ENCODE data around the gene TIA1. TPM values are rescaled to one million over a fixed set of nuclear protein-coding genes. Genes with fewer than 3 reads are reported as not detected.
"Not testable (repeated sequence)": the region's sequence is repeated elsewhere in the genome, so short reads cannot be mapped to it uniquely, and the experiment has no call there.

TIA1 gene
- polyA plus RNA-seq, 1 donor from 2014 or later, result 1,297 TPM

GRCh38 chr2:70187170-70187569 is 61.3 kb downstream of the TIA1 start:
- not testable (repeated sequence) for H3K9ac ChIP-seq (ENCODE audit: low read length); H3K27me3 ChIP-seq (ENCODE audit: insufficient read depth, low read depth, low read length); H3K9me2 ChIP-seq (ENCODE audit: insufficient read depth, low read length); H3F3A ChIP-seq (ENCODE audit: insufficient read depth, low read length, poor library complexity, severe bottlenecking); H3K79me2 ChIP-seq (replicated peaks; ENCODE audit: insufficient read depth, low read length); H4K20me1 ChIP-seq (ENCODE audit: insufficient read depth); H2AFZ ChIP-seq (ENCODE audit: low read depth, low read length); H3K9me3 ChIP-seq (ENCODE audit: low read length); H3K27ac ChIP-seq (ENCODE audit: low read length); H3K36me3 ChIP-seq (ENCODE audit: insufficient read depth, low read length); H3K4me2 ChIP-seq (ENCODE audit: low read length); H3K4me3 ChIP-seq (ENCODE audit: low read length)

GRCh38 chr2:70182689-70183088 is 65.7 kb downstream of the TIA1 start:
- Histone ChIP-seq H3K4me2 (ENCODE audit: low read length) (no peak overlapping the region), H3K79me2 (replicated peaks; ENCODE audit: insufficient read depth, low read length) (no peaks in the 10 kb centered on the region), H4K20me1 (ENCODE audit: insufficient read depth) (no peaks in the 10 kb centered on the region)

More at GRCh38 chr2:70182689-70183088, 65.7 kb downstream of the TIA1 start:
- TF ChIP-seq EZH2 (IDR thresholded peaks at IDR 0.05; ENCODE audit: borderline replicate concordance, insufficient read depth, low read length, poor library complexity, severe bottlenecking) (no peak), POLR2AphosphoS5 (IDR thresholded peaks at IDR 0.05) (no peak), SMC3 (conservative IDR thresholded peaks at IDR 0.05; ENCODE audit: poor library complexity) (no peak), REST (IDR thresholded peaks at IDR 0.05; ENCODE audit: borderline replicate concordance) (no peak), RAD21 (conservative IDR thresholded peaks at IDR 0.05) (no peak), CTCF (IDR thresholded peaks at IDR 0.05; ENCODE audit: poor library complexity, severe bottlenecking) (no peak), EP300 (conservative IDR thresholded peaks at IDR 0.05; ENCODE audit: poor library complexity, severe bottlenecking) (no peak), TAF1 (IDR thresholded peaks at IDR 0.05; ENCODE audit: low read depth) (no peak), MXI1 (conservative IDR thresholded peaks at IDR 0.05; ENCODE audit: poor library complexity, severe bottlenecking) (no peak)
- Histone ChIP-seq H3K9me2 (ENCODE audit: insufficient read depth, low read length) (no peaks in the 10 kb centered on the region), H3K9ac (ENCODE audit: low read length) (no peak overlapping the region), H3K27me3 (ENCODE audit: insufficient read depth, low read depth, low read length) (no peaks in the 10 kb centered on the region), H3K27ac (ENCODE audit: low read length) (no peak overlapping the region), H3K9me3 (ENCODE audit: low read length) (no peaks in the 10 kb centered on the region), H3K4me3 (ENCODE audit: low read length) (no peak overlapping the region), H3K36me3 (ENCODE audit: insufficient read depth, low read length) (no peaks in the 10 kb centered on the region), H3F3A (ENCODE audit: insufficient read depth, low read length, poor library complexity, severe bottlenecking) (no peaks in the 10 kb centered on the region), H2AFZ (ENCODE audit: low read depth, low read length) (no peak overlapping the region)
